Chondrocyte (in vitro differentiated cells): ENCODE data around the gene BBS9. TPM values are rescaled to one million over a fixed set of nuclear protein-coding genes. Genes with fewer than 3 reads are reported as not detected.

Experiments used
- DNase-seq: peaks from one replicate; pipeline ENCODE4 v3.0.0; 2021; ENCODE audit warnings: mixed read lengths, low spot score
- H3K27ac Mint-ChIP-seq: one replicate; pipeline ENCODE4 v1.8.0; 2021; ENCODE audit warnings: mild to moderate bottlenecking, moderate library complexity, mixed read lengths; ENCODE audit not compliant: unreplicated experiment
- H3K27me3 Mint-ChIP-seq: 2 replicates; pipeline ENCODE4 v1.8.0; 2021; ENCODE audit warnings: low read depth, mixed read lengths
- H3K36me3 Mint-ChIP-seq: 2 replicates; pipeline ENCODE4 v1.8.0; 2021; ENCODE audit warnings: low read depth, mixed read lengths
- H3K4me1 Mint-ChIP-seq: 2 replicates; pipeline ENCODE4 v1.8.0; 2021; ENCODE audit warnings: low read depth, mild to moderate bottlenecking, mixed read lengths
- H3K4me3 Mint-ChIP-seq: one replicate; pipeline ENCODE4 v1.8.0; 2021; ENCODE audit warnings: mild to moderate bottlenecking, moderate library complexity, mixed read lengths; ENCODE audit not compliant: unreplicated experiment
- H3K9me3 Mint-ChIP-seq: 2 replicates; pipeline ENCODE4 v1.8.0; 2021; ENCODE audit warnings: low read depth, mixed read lengths
- total RNA-seq: library from RNA; stranded (reverse); gene quantifications from 3 replicates; pipeline ENCODE4 v1.2.1, GENCODE V29; 2021
- TF ChIP-seq, protein P1 (sequence below): fragments of 200-600 bp; sonication (generic); IDR thresholded peaks from 2 replicates; pipeline ENCODE4 v1.5.0; 2021; ENCODE audit warnings: antibody characterized with exemption, mild to moderate bottlenecking, moderate library complexity

BBS9 gene
- total RNA-seq, 1 donor from 2014 or later, result 16.5 TPM

DNA sequence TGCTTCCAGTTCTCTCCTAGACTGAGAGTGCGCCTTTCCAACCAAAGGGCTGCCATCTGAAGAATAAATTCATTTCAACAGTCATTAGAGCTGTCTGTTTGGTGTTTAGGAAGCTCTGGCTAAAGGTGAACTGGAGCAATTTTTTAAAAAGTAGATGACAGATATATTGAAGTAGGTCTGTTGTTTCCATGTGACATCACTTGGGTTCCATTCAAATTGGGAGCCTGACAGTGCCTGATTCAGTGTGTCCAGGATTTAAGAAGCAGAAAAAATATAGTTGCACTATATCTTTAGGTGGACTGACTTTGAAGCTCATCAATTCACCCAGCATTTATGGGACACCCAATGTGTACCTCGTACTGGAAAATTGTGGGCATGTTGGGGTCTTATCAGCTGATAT lies 367.7 kb downstream of the BBS9 start:
- Mint-ChIP-seq H3K27me3 (no peaks in the 10 kb centered on the region), H3K27ac (no peak overlapping the region), H3K9me3 (no peaks in the 10 kb centered on the region), H3K36me3 (no peaks in the 10 kb centered on the region), H3K4me3 (no peak overlapping the region), H3K4me1 (peaks cover 35% of the 10 kb centered on the region)
- DNase-seq, result no peak
- TF ChIP-seq, protein P1, sequence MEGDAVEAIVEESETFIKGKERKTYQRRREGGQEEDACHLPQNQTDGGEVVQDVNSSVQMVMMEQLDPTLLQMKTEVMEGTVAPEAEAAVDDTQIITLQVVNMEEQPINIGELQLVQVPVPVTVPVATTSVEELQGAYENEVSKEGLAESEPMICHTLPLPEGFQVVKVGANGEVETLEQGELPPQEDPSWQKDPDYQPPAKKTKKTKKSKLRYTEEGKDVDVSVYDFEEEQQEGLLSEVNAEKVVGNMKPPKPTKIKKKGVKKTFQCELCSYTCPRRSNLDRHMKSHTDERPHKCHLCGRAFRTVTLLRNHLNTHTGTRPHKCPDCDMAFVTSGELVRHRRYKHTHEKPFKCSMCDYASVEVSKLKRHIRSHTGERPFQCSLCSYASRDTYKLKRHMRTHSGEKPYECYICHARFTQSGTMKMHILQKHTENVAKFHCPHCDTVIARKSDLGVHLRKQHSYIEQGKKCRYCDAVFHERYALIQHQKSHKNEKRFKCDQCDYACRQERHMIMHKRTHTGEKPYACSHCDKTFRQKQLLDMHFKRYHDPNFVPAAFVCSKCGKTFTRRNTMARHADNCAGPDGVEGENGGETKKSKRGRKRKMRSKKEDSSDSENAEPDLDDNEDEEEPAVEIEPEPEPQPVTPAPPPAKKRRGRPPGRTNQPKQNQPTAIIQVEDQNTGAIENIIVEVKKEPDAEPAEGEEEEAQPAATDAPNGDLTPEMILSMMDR, result no peak

- DNase-seq, result no peak
- Mint-ChIP-seq H3K36me3 (no peaks in the 10 kb centered on the region), H3K9me3 (no peaks in the 10 kb centered on the region), H3K4me1 (peaks cover 13% of the 10 kb centered on the region), H3K27ac (no peak overlapping the region), H3K27me3 (no peaks in the 10 kb centered on the region), H3K4me3 (no peak overlapping the region)
- TF ChIP-seq, protein P1, result no peak
Measured at GRCh38 chr7:33500703-33501701, 371.6 kb downstream of the BBS9 start.

GRCh38 chr7:33503014-33503413 lies 373.6 kb downstream of the BBS9 start:
- H3K4me3 Mint-ChIP-seq, result no peak overlapping the region
- H3K27me3 Mint-ChIP-seq, result no peaks in the 10 kb centered on the region
- no peak overlapping the region for H3K27ac Mint-ChIP-seq
- no peaks in the 10 kb centered on the region for H3K36me3 Mint-ChIP-seq
- TF ChIP-seq, protein P1, result no peak
- peaks cover 7% of the 10 kb centered on the region for H3K4me1 Mint-ChIP-seq
- no peaks in the 10 kb centered on the region for H3K9me3 Mint-ChIP-seq
- no peak for DNase-seq

- H3K4me3 Mint-ChIP-seq, result no peak overlapping the region
- H3K27ac Mint-ChIP-seq, result no peak overlapping the region
- DNase-seq, result no peak
- TF ChIP-seq, protein P1, result no peak
- H3K4me1 Mint-ChIP-seq, result peaks cover 7% of the 10 kb centered on the region
- H3K36me3 Mint-ChIP-seq, result no peaks in the 10 kb centered on the region
- H3K9me3 Mint-ChIP-seq, result no peaks in the 10 kb centered on the region
- H3K27me3 Mint-ChIP-seq, result no peaks in the 10 kb centered on the region
Measured at GRCh38 chr7:33503736-33504135, 374.4 kb downstream of the BBS9 start.

DNA sequence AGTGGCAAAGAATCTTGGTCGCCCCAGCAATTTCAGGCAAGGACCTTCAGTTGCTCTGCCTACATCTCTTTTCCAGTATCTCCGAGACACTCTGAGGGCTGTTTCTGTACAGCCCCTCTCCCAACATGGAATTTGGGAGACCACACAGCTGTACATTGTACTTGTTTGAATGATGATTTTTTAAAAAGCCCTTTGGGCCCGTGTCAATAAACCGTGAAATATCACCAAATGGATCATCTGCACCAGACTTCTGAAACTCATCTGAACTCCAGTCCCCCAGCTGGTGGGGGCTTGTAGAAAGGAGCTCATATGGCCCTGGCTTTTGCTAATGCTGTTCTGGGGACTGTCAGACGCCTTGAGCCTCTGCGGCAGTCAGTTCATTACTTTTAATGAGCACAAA lies 374.9 kb downstream of the BBS9 start:
- no peak overlapping the region for H3K27ac Mint-ChIP-seq

More for the DNA sequence above, 374.9 kb downstream of the BBS9 start:
- H3K27me3 Mint-ChIP-seq, result no peaks in the 10 kb centered on the region
- H3K36me3 Mint-ChIP-seq, result no peaks in the 10 kb centered on the region
- no peak overlapping the region for H3K4me3 Mint-ChIP-seq
- no peak for DNase-seq
- TF ChIP-seq, protein P1, result no peak
- H3K4me1 Mint-ChIP-seq, result peaks cover 11% of the 10 kb centered on the region
- H3K9me3 Mint-ChIP-seq, result no peaks in the 10 kb centered on the region
